GM18858 (cell line): ENCODE results near the gene PML.
"Not testable (repeated sequence)": the region's sequence is repeated elsewhere in the genome, so short reads cannot be mapped to it uniquely, and the experiment has no call there.

ENCODE experiments used
- ATAC-seq: cut with Tn5 transposase; IDR thresholded peaks from one replicate; pipeline ENCODE4 v1.9.1; 2021; ENCODE audit not compliant: unreplicated experiment

PML gene

GRCh38 chr15:73959012-73959581 lies 35.4 kb upstream of the PML start:
- no peak for ATAC-seq

- ATAC-seq: no peak
Observed at GRCh38 chr15:73959801-73960200, 34.7 kb upstream of the PML start.

- not testable (repeated sequence) for ATAC-seq
Observed at GRCh38 chr15:73960472-73961070, 33.9 kb upstream of the PML start.

GRCh38 chr15:73962433-73962832 lies 32.1 kb upstream of the PML start:
- ATAC-seq: no peak

- ATAC-seq: no peak
Observed at GRCh38 chr15:73964736-73965093, 29.8 kb upstream of the PML start.

- ATAC-seq: no peak
Observed at GRCh38 chr15:73965094-73965757, 29.3 kb upstream of the PML start.

GRCh38 chr15:73965758-73966113 lies 28.8 kb upstream of the PML start:
- no peak for ATAC-seq

- no peak for ATAC-seq
Observed at GRCh38 chr15:73968461-73968860, 26.1 kb upstream of the PML start.

GRCh38 chr15:73969151-73969759 lies 25.3 kb upstream of the PML start:
- ATAC-seq: no peak

GRCh38 chr15:73972984-73973682 lies 21.4 kb upstream of the PML start:
- ATAC-seq: no peak

- ATAC-seq: not testable (repeated sequence)
Observed at GRCh38 chr15:73973683-73974200, 20.8 kb upstream of the PML start.

GRCh38 chr15:73975440-73976125 lies 18.9 kb upstream of the PML start:
- not testable (repeated sequence) for ATAC-seq

GRCh38 chr15:73978896-73979295 lies 15.6 kb upstream of the PML start:
- ATAC-seq: no peak

GRCh38 chr15:73979636-73980035 lies 14.9 kb upstream of the PML start:
- no peak for ATAC-seq

- no peak for ATAC-seq
Observed at GRCh38 chr15:73981761-73982221, 12.7 kb upstream of the PML start.

GRCh38 chr15:73982222-73982962 lies 12.1 kb upstream of the PML start:
- no peak for ATAC-seq

- no peak for ATAC-seq
Observed at GRCh38 chr15:73983211-73983727, 11.2 kb upstream of the PML start.

GRCh38 chr15:73983773-73984172 lies 10.7 kb upstream of the PML start:
- no peak for ATAC-seq

GRCh38 chr15:73984208-73984979 lies 10.1 kb upstream of the PML start:
- no peak for ATAC-seq
